Osteoblast (primary cell): ENCODE results near the gene IFT172. TPM values are rescaled to one million over a fixed set of nuclear protein-coding genes. Genes with fewer than 3 reads are reported as not detected.
"Not testable (repeated sequence)": the region's sequence is repeated elsewhere in the genome, so short reads cannot be mapped to it uniquely, and the experiment has no call there.

Experiments
- DNase-seq: peaks from one replicate; pipeline ENCODE4 v3.0.0; 2011; ENCODE audit warnings: low spot score, mixed read lengths; ENCODE audit not compliant: insufficient read length; ENCODE audit errors: missing footprints
- H2AFZ ChIP-seq: 2 replicates; pipeline ENCODE4 v1.6.0; 2011; ENCODE audit warnings: mild to moderate bottlenecking, low read length
- H3K27ac ChIP-seq: 2 replicates; pipeline ENCODE4 v1.5.1; 2011; ENCODE audit warnings: mild to moderate bottlenecking, low read depth, low read length, moderate library complexity
- H3K27me3 ChIP-seq: 2 replicates; pipeline ENCODE4 v1.6.0; 2012; ENCODE audit warnings: mild to moderate bottlenecking, control low read depth, inconsistent platforms, low read length, moderate library complexity; ENCODE audit not compliant: insufficient read depth
- H3K36me3 ChIP-seq: 2 replicates; pipeline ENCODE4 v1.5.1; 2011; ENCODE audit warnings: mild to moderate bottlenecking, low read length, control low read depth, moderate library complexity; ENCODE audit not compliant: insufficient read depth
- H3K4me1 ChIP-seq: 2 replicates; pipeline ENCODE4 v1.5.1; 2011; ENCODE audit warnings: mild to moderate bottlenecking, low read length, control low read depth, moderate library complexity; ENCODE audit not compliant: insufficient read depth
- H3K4me2 ChIP-seq: 2 replicates; pipeline ENCODE4 v1.6.0; 2011; ENCODE audit warnings: mild to moderate bottlenecking, low read length; ENCODE audit not compliant: insufficient read depth
- H3K4me3 ChIP-seq: fragments of 200-600 bp; sonication (generic); 3 replicates; pipeline ENCODE4 v1.5.1; 2012; ENCODE audit warnings: mild to moderate bottlenecking, low read length, inconsistent platforms; ENCODE audit not compliant: insufficient read depth
- H3K79me2 ChIP-seq: 2 replicates; pipeline ENCODE4 v1.6.0; 2012; ENCODE audit warnings: mild to moderate bottlenecking, low read length, control low read depth, inconsistent platforms; ENCODE audit not compliant: insufficient read depth
- H3K9me3 ChIP-seq: 2 replicates; pipeline ENCODE4 v1.5.1; 2011; ENCODE audit warnings: low read depth, low read length, control low read depth
- H4K20me1 ChIP-seq: 2 replicates; pipeline ENCODE4 v1.6.0; 2012; ENCODE audit warnings: mild to moderate bottlenecking, low read length, control low read depth; ENCODE audit not compliant: insufficient read depth
- total RNA-seq: library from RNA; depleted of rRNA; stranded (reverse); fragments of >200 nt; gene quantifications from 2 replicates; pipeline ENCODE4 v1.2.3, GENCODE V29; 2012
- TF ChIP-seq, protein P1 (sequence below): IDR thresholded peaks from 2 replicates; pipeline ENCODE4 v1.5.1; 2011; ENCODE audit warnings: mild to moderate bottlenecking, low read depth, low read length, moderate library complexity; ENCODE audit errors: extremely low read depth

Gene IFT172
- total RNA-seq, 1 donor = 35.5 TPM

DNA sequence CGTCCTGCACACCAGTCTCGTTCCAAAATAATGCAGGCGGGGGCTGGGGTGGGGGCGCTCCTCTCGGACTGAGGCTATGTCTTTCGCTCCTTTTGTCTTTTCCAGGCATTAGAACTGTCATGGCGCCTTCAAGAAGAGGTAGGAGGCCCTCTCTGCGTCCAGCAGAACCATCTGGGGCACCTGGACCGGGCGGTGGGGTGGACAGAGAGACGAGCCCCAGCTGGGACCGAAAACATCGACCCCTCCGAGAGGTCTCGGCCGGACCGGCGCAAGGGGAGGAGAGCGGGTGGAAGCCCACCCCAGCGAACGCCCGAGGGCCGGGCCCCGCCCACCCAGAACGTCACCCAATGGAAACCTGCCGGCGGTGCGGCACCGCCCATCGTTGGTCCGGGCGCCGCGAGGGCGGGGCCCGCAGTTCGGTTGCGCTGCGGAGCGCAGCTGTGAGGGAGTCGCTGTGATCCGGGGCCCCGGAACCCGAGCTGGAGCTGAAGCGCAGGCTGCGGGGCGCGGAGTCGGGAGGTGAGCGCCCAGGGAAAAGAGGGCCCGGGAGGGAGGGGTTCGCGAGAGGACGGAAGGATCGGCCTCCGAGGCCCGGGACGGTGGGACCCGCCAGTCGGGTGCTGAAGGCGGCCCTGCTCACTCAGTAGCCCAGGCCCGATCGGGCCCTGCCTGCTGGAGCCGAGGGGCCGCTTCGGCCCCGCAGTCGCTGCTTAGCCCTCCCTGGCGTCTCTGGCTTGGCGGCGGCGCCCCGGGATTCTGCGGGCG is 61.1 kb downstream of the IFT172 start, which contains the start of gene NRBP1:
Gene NRBP1, plus strand, starts transcription at position 419 of the 765 bp plus-strand sequence. CDS start 4,643 bp downstream, outside the sequence.
- H3K27me3 ChIP-seq = no peaks in the 10 kb centered on the region
- peaks cover 40% of the 10 kb centered on the region for H4K20me1 ChIP-seq
- peak within 1 kb of the TSS; percentile 95 for H3K4me3 ChIP-seq
- H3K9me3 ChIP-seq = no peaks in the 10 kb centered on the region
- DNase-seq = peak; percentile 98
- peak within 1 kb of the TSS; percentile 88 for H3K27ac ChIP-seq
- peak within 1 kb of the TSS; percentile 99 for H2AFZ ChIP-seq
- peak within 1 kb of the TSS; percentile 97 for H3K4me2 ChIP-seq
- TF ChIP-seq, protein P1, sequence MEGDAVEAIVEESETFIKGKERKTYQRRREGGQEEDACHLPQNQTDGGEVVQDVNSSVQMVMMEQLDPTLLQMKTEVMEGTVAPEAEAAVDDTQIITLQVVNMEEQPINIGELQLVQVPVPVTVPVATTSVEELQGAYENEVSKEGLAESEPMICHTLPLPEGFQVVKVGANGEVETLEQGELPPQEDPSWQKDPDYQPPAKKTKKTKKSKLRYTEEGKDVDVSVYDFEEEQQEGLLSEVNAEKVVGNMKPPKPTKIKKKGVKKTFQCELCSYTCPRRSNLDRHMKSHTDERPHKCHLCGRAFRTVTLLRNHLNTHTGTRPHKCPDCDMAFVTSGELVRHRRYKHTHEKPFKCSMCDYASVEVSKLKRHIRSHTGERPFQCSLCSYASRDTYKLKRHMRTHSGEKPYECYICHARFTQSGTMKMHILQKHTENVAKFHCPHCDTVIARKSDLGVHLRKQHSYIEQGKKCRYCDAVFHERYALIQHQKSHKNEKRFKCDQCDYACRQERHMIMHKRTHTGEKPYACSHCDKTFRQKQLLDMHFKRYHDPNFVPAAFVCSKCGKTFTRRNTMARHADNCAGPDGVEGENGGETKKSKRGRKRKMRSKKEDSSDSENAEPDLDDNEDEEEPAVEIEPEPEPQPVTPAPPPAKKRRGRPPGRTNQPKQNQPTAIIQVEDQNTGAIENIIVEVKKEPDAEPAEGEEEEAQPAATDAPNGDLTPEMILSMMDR = no peak
- H3K79me2 ChIP-seq = peaks cover 44% of the 10 kb centered on the region
- H3K4me1 ChIP-seq = peaks cover 22% of the 10 kb centered on the region
- H3K36me3 ChIP-seq = peaks cover 9% of the 10 kb centered on the region

DNA sequence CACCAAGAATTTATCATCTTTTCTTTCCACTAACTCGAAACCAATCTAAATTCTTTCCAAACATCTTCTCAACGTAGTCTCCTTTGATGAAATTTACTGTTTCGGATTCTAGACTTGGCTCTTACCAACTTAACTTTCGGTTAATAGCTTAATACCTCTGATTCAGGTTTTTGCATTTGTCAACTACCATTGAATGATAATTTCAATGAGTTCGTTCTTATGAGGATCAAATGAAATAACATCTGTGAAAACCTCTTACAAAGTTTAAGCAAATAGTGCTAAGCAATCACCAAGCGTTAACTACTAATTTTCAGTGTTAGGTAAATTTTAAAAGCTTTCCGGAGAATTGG is 61.7 kb downstream of the IFT172 start:
- Histone ChIP-seq H3K27me3 (no peaks in the 10 kb centered on the region), H3K27ac (peak overlapping the region; percentile 88), H4K20me1 (peaks cover 35% of the 10 kb centered on the region), H3K9me3 (no peaks in the 10 kb centered on the region), H3K79me2 (peaks cover 38% of the 10 kb centered on the region), H3K4me2 (peak overlapping the region; percentile 97), H3K4me1 (peaks cover 22% of the 10 kb centered on the region), H3K36me3 (peaks cover 4% of the 10 kb centered on the region), H3K4me3 (peak overlapping the region; percentile 95), H2AFZ (peak overlapping the region; percentile 99)
- no peak for DNase-seq
- TF ChIP-seq, protein P1 = no peak

DNA sequence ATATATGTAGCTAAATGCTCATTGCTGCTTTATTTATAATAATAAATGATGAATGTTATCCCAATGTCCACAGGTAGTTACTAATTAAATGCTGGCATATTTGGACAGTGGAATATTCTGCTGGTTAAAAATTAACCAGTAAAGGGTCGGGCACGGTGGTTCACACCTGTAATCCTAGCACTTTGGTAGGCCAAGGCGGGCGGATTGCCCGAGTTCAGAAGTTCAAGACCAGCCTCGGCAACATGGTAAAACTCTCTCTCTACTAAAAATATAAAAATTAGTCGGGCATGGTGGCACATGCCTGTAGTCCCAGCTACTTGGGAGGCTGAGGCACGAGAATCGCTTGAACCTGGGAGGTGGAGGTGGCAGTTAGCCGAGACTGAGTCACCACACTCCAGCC is 64.5 kb downstream of the IFT172 start:
- H2AFZ ChIP-seq, DNase-seq, H3K4me3 ChIP-seq, H3K27me3 ChIP-seq, H3K36me3 ChIP-seq, H3K9me3 ChIP-seq, H3K27ac ChIP-seq, H3K4me2 ChIP-seq: not testable (repeated sequence)
- peaks cover 10% of the 10 kb centered on the region for H4K20me1 ChIP-seq
- H3K4me1 ChIP-seq = peaks cover 14% of the 10 kb centered on the region
- H3K79me2 ChIP-seq = peaks cover 11% of the 10 kb centered on the region

DNA sequence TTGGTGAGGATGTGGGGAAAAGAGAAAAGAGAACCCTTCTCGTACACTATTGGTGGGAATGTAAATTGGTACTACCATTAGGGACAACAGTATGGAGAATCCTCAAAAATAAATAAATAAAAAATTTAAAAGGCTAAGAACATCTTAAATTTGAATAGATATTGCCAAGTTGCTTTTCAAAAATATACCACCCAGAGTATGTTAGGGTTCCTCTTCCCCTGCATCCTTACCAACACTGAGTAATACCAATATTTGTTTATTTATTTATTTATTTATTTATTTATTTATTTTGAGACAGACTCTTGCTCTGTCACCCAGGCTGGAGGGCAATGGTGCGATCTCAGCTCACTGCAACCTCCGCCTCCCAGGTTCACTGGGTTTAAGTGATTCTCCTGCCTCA is 66.6 kb downstream of the IFT172 start:
- peaks cover 5% of the 10 kb centered on the region for H3K4me1 ChIP-seq
- no peak for DNase-seq
- no peaks in the 10 kb centered on the region for H3K9me3 ChIP-seq
- no peaks in the 10 kb centered on the region for H3K36me3 ChIP-seq
- H3K27ac ChIP-seq = no peak overlapping the region
- no peak overlapping the region for H2AFZ ChIP-seq
- H3K4me2 ChIP-seq = no peak overlapping the region
- TF ChIP-seq, protein P1 = no peak
- H3K79me2 ChIP-seq = no peaks in the 10 kb centered on the region
- no peaks in the 10 kb centered on the region for H3K27me3 ChIP-seq
- no peaks in the 10 kb centered on the region for H4K20me1 ChIP-seq
- no peak overlapping the region for H3K4me3 ChIP-seq
